ENCODE measurements around the gene TMCC1.
"Not testable (repeated sequence)": the region's sequence is repeated elsewhere in the genome, so short reads cannot be mapped to it uniquely, and the experiment has no call there.

TMCC1 gene

GRCh38 chr3:129911261-129911861 is 17.9 kb upstream of the TMCC1 start:
- TF ChIP-seq POLR2AphosphoS5 (IDR thresholded peaks at IDR 0.05; ENCODE audit: low read depth) (no peak), SPI1 (IDR thresholded peaks at IDR 0.05; ENCODE audit: borderline replicate concordance, low read depth) (peak; percentile 72; the same call in 1 of the 2 replicates)
- no peak overlapping the region for H3K27ac ChIP-seq (replicated peaks)
- DNase-seq (ENCODE audit: low read depth in 1 of 2, low spot score in 1 of 2) = peak; percentile 63 to 78
- no peak overlapping the region for H3K4me3 ChIP-seq (replicated peaks; ENCODE audit: insufficient read depth, low read length)
- no peaks in the 10 kb centered on the region for H3K27me3 ChIP-seq (ENCODE audit: insufficient read depth, poor library complexity, severe bottlenecking)

DNA sequence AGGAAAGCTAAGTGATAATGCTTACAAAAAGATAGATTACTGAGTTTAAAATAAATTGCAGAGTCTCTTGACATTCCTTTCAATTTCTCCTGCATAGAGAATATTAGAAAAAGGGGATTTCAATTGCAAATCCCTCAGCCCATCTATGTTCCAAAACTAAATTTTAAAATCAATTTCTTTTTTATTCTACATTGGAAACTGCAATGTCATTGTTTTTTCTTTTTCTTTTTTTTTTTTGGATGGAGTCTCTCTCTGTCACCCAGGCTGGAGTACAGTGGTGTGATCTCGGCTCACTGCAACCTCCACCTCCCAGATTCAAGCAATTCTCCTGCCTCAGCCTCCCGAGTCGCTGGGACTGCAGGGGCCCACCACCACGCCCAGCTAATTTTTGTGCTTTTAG is 15.7 kb upstream of the TMCC1 start:
- H3K27me3 ChIP-seq (ENCODE audit: insufficient read depth, poor library complexity, severe bottlenecking); DNase-seq (ENCODE audit: low read depth in 1 of 2, low spot score in 1 of 2); H3K4me3 ChIP-seq (replicated peaks; ENCODE audit: insufficient read depth, low read length); H3K27ac ChIP-seq (replicated peaks): not testable (repeated sequence)

DNA sequence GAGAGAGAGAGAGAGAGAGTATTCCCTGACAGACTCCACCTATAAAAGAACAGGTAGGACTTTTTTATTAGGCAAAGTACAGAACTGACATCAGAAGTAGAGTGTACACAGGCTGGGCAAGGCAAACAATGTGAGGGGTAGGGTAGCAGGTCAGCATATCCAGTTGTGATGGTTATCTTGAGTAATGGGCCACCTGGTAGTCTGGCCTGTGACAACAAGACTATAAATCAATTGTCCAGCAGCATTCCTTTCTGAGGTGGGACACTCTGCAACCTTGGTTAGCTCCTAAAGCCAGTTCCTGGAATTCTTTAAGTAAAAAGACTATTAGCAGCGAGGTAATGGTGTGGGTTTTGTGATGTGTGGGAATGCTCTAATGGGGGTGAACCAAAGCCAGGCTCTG is 14.9 kb upstream of the TMCC1 start:
- no peak overlapping the region for H3K4me3 ChIP-seq (replicated peaks; ENCODE audit: insufficient read depth, low read length)
- H3K27ac ChIP-seq (replicated peaks) = no peak overlapping the region
- H3K27me3 ChIP-seq (ENCODE audit: insufficient read depth, poor library complexity, severe bottlenecking) = no peaks in the 10 kb centered on the region
- no peak for TF ChIP-seq SPI1 (IDR thresholded peaks at IDR 0.05; ENCODE audit: borderline replicate concordance, low read depth)
- no peak for TF ChIP-seq POLR2AphosphoS5 (IDR thresholded peaks at IDR 0.05; ENCODE audit: low read depth)
- no peak for TF ChIP-seq CTCF (IDR thresholded peaks at IDR 0.05; ENCODE audit: insufficient read depth, low read length)
- no peak for DNase-seq (ENCODE audit: low read depth in 1 of 2, low spot score in 1 of 2)

DNA sequence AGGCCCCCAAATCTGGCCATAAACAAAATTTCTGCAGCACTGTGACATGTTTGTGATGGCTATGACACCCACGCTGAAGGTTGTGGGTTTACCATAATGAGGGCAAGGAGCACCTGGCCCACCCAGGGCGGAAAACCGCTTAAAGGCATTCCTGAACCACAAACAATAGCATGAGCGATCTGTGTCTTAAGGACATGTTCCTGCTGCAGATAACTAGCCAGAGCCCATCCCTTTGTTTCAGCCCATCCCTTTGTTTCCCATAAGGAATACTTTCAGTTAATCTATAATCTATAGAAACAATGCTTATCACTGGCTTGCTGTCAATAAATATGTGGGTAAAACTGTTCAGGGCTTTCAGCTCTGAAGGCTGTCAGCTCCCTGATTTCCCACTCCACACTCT is 7.8 kb upstream of the TMCC1 start:
- H3K27me3 ChIP-seq (ENCODE audit: insufficient read depth, poor library complexity, severe bottlenecking) = not testable (repeated sequence)

DNA sequence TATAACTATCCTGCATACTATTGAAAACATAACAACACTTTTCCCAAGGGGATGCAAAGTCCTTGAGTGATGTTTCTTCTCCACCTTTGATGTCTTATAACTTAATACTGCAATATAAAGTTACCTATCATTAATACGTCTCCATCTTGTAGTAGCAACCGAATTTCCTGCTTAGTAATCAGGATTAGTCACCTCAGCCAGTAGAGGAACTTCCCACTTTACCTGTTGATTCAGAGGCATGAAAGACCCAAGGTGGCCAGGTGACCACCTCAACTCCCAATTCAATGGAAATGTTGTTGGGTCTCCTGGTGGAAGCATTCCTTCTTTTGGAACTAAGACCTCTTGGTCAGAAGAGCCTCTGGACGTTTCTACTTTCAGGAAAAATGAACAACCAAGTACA is 3.5 kb upstream of the TMCC1 start:
- DNase-seq (ENCODE audit: low read depth in 1 of 2, low spot score in 1 of 2) = no peak
- TF ChIP-seq, protein P1, sequence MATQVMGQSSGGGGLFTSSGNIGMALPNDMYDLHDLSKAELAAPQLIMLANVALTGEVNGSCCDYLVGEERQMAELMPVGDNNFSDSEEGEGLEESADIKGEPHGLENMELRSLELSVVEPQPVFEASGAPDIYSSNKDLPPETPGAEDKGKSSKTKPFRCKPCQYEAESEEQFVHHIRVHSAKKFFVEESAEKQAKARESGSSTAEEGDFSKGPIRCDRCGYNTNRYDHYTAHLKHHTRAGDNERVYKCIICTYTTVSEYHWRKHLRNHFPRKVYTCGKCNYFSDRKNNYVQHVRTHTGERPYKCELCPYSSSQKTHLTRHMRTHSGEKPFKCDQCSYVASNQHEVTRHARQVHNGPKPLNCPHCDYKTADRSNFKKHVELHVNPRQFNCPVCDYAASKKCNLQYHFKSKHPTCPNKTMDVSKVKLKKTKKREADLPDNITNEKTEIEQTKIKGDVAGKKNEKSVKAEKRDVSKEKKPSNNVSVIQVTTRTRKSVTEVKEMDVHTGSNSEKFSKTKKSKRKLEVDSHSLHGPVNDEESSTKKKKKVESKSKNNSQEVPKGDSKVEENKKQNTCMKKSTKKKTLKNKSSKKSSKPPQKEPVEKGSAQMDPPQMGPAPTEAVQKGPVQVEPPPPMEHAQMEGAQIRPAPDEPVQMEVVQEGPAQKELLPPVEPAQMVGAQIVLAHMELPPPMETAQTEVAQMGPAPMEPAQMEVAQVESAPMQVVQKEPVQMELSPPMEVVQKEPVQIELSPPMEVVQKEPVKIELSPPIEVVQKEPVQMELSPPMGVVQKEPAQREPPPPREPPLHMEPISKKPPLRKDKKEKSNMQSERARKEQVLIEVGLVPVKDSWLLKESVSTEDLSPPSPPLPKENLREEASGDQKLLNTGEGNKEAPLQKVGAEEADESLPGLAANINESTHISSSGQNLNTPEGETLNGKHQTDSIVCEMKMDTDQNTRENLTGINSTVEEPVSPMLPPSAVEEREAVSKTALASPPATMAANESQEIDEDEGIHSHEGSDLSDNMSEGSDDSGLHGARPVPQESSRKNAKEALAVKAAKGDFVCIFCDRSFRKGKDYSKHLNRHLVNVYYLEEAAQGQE (IDR thresholded peaks at IDR 0.05; ENCODE audit: insufficient replicate concordance, low read depth) = no peak
- no peak for TF ChIP-seq GABPA (IDR thresholded peaks at IDR 0.05; ENCODE audit: low read depth)
- TF ChIP-seq CTCF (IDR thresholded peaks at IDR 0.05; ENCODE audit: insufficient read depth, low read length) = no peak
- TF ChIP-seq SPI1 (IDR thresholded peaks at IDR 0.05; ENCODE audit: borderline replicate concordance, low read depth) = no peak
- no peak for TF ChIP-seq POLR2AphosphoS5 (IDR thresholded peaks at IDR 0.05; ENCODE audit: low read depth)
- H3K4me3 ChIP-seq (replicated peaks; ENCODE audit: insufficient read depth, low read length) = no peak overlapping the region
- no peaks in the 10 kb centered on the region for H3K27me3 ChIP-seq (ENCODE audit: insufficient read depth, poor library complexity, severe bottlenecking)
- no peak overlapping the region for H3K27ac ChIP-seq (replicated peaks)

More for the DNA sequence above, 7.8 kb upstream of the TMCC1 start:
- H3K4me3 ChIP-seq (replicated peaks; ENCODE audit: insufficient read depth, low read length); H3K27ac ChIP-seq (replicated peaks); DNase-seq (ENCODE audit: low read depth in 1 of 2, low spot score in 1 of 2): not testable (repeated sequence)

DNA sequence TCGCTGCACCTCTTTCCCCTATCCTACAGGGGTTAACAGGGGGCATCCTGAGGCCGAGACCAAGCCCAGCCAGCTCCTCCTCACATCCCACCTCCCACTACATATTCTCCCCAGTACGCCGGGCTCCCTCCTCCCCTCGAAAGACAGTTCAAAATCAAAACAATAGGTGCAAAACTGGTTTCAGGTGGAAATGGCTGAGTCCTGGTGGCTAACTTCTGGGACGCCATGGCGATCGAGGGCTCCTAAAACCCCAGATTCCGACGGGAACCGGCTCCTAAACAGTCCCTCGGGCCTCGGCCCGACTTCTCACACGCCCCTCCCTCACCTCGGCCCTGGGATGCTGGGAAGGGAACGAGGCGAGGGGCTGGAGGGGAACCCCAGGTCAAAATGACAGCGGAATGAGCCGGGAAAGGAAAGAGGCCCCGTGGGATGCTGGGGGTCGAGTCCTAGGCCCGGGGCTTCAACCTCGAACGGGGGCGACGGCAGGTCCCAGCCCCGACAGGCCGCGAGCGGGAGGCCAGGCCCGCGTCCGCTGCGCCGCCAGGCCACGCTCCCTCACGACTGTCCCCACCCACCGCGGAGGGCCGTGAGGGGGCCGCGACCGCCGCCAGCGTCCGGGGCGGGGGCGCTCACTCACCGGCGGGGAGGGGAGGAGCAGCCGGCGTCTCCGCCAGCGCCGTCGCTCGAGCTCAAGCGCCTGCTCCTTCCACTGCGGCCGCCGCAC is 492 bp downstream of the TMCC1 start:
- Histone ChIP-seq H3K27ac (replicated peaks) (peak overlapping the region; percentile 69), H3K4me3 (replicated peaks; ENCODE audit: insufficient read depth, low read length) (peak overlapping the region; percentile 82), H3K27me3 (ENCODE audit: insufficient read depth, poor library complexity, severe bottlenecking) (no peaks in the 10 kb centered on the region)
- TF ChIP-seq POLR2AphosphoS5 (IDR thresholded peaks at IDR 0.05; ENCODE audit: low read depth) (no peak), SPI1 (IDR thresholded peaks at IDR 0.05; ENCODE audit: borderline replicate concordance, low read depth) (no peak), GABPA (IDR thresholded peaks at IDR 0.05; ENCODE audit: low read depth) (no peak)
- DNase-seq (ENCODE audit: low read depth in 1 of 2, low spot score in 1 of 2) = peak in 1 of 2 experiments; percentile 40
